Melanocyte of skin (primary cell): ENCODE results near the gene PNPLA8. TPM values are rescaled to one million over a fixed set of nuclear protein-coding genes. Genes with fewer than 3 reads are reported as not detected.

ENCODE experiments used
- total RNA-seq, 2 donors: library from RNA; depleted of rRNA; stranded (reverse); fragments of >200 nt; gene quantifications; 2 replicates each; pipeline ENCODE4 v1.2.3, GENCODE V29; 2012

PNPLA8 gene, protein sequence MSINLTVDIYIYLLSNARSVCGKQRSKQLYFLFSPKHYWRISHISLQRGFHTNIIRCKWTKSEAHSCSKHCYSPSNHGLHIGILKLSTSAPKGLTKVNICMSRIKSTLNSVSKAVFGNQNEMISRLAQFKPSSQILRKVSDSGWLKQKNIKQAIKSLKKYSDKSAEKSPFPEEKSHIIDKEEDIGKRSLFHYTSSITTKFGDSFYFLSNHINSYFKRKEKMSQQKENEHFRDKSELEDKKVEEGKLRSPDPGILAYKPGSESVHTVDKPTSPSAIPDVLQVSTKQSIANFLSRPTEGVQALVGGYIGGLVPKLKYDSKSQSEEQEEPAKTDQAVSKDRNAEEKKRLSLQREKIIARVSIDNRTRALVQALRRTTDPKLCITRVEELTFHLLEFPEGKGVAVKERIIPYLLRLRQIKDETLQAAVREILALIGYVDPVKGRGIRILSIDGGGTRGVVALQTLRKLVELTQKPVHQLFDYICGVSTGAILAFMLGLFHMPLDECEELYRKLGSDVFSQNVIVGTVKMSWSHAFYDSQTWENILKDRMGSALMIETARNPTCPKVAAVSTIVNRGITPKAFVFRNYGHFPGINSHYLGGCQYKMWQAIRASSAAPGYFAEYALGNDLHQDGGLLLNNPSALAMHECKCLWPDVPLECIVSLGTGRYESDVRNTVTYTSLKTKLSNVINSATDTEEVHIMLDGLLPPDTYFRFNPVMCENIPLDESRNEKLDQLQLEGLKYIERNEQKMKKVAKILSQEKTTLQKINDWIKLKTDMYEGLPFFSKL
- total RNA-seq, result 10 to 100 TPM; 21.0 to 27.5 TPM

DNA sequence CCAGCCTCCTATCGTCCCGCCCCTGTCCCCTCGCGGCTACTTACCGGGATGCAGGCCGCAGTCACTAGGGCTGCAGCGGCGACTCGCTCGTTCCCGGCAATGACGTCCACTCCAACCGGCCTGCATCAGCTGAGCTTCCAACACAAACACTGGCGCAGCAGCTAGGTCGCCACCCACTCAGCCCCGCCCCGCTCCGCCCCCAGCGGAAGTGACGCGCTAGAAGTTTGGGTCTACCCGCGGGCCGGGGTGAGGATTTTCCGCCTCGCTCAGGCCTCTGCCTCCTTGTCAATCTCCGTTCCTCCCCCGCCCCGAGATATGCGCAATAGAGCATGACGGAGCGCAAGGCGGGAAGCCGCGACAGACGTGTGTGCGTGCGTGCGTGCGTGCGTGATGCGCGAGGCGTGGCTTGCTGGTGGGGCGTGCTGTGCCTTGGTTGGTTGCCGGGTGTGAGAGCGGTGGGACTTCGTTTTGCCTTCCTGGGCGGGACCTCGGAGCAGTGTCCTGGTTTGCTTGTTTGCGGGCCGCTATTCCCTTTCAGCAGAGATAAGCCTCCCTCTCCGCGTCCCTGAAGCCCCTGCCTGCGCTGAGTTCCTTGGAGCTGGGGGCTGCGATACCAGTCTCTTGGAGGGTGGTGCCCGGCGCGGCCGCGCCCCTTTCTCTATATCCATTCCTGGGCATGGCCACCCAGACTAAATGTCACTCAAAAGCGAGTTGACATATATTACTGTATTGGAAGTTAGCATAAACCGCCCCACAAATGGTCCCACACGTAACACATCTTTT, at the start of gene PNPLA8:
TSS of gene PNPLA8 (minus strand) at position 151 of the 783 bp plus-strand sequence. CDS start 10,644 bp downstream, outside the sequence.

DNA sequence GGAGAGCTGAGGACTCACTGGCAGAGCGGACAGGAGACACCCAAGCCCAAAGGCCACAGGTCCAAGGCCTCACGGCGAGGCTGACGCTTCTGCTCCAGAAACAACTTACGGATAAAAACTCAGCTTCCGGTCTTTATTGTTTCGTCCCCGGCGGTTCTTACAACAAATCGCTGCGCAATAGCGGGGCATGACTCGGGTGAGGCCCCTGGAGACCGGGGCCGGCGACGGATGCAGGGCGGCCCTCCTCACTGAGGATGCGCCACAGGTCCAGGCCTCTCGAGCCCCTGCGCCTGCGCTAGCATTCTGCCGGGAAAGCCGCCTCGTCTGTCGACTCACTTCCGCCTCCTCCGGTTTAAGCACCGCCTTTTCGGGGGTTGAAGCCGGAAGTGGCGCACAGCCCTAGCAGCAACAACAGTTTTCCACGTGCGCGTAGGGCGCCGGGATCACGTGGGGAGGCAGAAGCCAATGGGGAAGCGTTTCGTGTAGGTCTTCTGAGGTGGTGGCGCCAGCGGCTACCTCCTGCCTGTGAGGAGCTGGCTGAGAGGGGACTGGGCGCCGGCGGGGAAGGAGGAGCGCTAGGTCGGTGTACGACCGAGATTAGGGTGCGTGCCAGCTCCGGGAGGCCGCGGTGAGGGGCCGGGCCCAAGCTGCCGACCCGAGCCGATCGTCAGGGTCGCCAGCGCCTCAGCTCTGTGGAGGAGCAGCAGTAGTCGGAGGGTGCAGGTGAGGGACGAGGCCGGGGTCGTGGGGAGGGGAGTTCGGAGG, 43.6 kb upstream of the PNPLA8 start, which contains the start of the genes DNAJB9 and THAP5:
TSS of gene DNAJB9 (plus strand) at position 494 of the 765 bp plus-strand sequence. CDS start 1,853 bp downstream, outside the sequence.
TSS of gene THAP5 (minus strand) at position 326 of the 765 bp plus-strand sequence. CDS start at position 189, 137 bp downstream.

DNA sequence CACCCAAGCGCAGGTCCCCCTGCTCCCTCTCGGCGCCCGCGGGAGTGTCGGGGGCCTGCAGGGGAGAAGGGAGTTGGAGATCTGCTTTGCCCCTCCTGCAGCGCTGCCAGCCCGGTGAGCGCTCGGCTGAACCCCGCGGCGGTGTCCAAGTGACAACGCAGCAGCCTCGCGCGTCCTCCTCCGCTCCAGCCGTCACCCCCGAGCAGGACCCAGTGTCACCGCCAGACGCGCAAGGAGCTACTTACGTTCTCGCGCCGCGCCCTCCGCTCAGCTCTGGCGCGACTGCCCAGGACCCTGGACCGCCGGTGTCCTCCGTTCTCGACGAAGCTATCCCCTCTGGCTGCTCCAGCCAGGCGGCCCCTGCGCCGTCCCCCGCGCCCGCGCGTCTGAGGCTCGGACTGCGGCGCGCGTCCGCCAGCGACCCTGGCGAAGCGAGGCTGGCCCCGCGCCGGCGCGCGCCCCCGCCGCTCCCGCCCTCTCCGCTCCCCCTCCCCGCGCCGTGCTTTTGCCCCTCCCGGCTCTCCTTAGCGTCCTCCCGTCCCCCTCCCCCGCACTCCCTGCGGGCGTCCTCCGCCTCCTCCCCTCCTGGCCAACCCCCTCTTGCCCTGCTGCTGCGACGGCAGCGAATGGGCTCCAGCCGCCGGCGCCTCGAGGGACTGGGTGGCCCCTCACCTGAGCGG, 69.8 kb downstream of the PNPLA8 start, which contains the start of gene NRCAM:
TSS of gene NRCAM (minus strand) at position 439 of the 680 bp plus-strand sequence. CDS start 216,372 bp downstream, outside the sequence.

Other genes with a start within 250 kb of the PNPLA8 start
- 10 to 100 TPM; 21.0 to 33.4 TPM for gene NRCAM, start 69.7 kb downstream of the PNPLA8 start, total RNA-seq
- 10 to 100 TPM; 27.2 to 27.3 TPM for gene THAP5, start 43.6 kb upstream of the PNPLA8 start, total RNA-seq
- gene DNAJB9, start 43.7 kb upstream of the PNPLA8 start, total RNA-seq, result 10 to 100 TPM; 14.0 to 24.1 TPM